ENCODE measurements around the gene CAMKMT. TPM values are rescaled to one million over a fixed set of nuclear protein-coding genes. Genes with fewer than 3 reads are reported as not detected.

The CAMKMT gene
- total RNA-seq, 6 donors from 2014 or later: 7.7 to 17.8 (median 12.2) TPM

GRCh38 chr2:44573996-44574395 lies 212.2 kb downstream of the CAMKMT start:
- ATAC-seq (ENCODE audit: low FRiP score in 2 of 2): no peak
- WGBS, 2 donors: 83 to 93% methylated on average over 5 of the region's 5 CpGs
- no peak overlapping the region for H3K4me3 ChIP-seq
- DNase-seq: no peak
- H3K36me3 ChIP-seq: no peaks in the 10 kb centered on the region
- H3K4me1 ChIP-seq: peaks cover 0 to 1% (median 0%) of the 10 kb centered on the region in 4 donors
- no peaks in the 10 kb centered on the region for H3K9me3 ChIP-seq
- H3K27ac ChIP-seq: no peak overlapping the region
- TF ChIP-seq EP300 (IDR thresholded peaks at IDR 0.05) (no peak), POLR2AphosphoS5 (IDR thresholded peaks at IDR 0.05) (no peak), CTCF (IDR thresholded peaks at IDR 0.05) (no peak), POLR2A (IDR thresholded peaks at IDR 0.05) (no peak)
- no peaks in the 10 kb centered on the region for H3K27me3 ChIP-seq

GRCh38 chr2:44578471-44579093 lies 216.8 kb downstream of the CAMKMT start:
- Histone ChIP-seq H3K27ac (peak overlapping the region in 3 of 4 donors; percentile 19 to 29 (median 27)), H3K4me1 (peaks cover 0 to 4% (median 0%) of the 10 kb centered on the region in 4 donors), H3K36me3 (no peaks in the 10 kb centered on the region), H3K27me3 (no peaks in the 10 kb centered on the region), H3K4me3 (peak overlapping the region in 1 of 4 donors; percentile 1), H3K9me3 (no peaks in the 10 kb centered on the region)
- 38 to 43% methylated on average over 2 of the region's 2 CpGs for WGBS, 2 donors
- DNase-seq: no peak
- ATAC-seq (ENCODE audit: low FRiP score in 2 of 2): peak in 1 of 2 donors; percentile 69
- TF ChIP-seq POLR2AphosphoS5 (IDR thresholded peaks at IDR 0.05): no peak
- TF ChIP-seq CTCF (IDR thresholded peaks at IDR 0.05): no peak
- TF ChIP-seq EP300 (IDR thresholded peaks at IDR 0.05): peak in 1 of 4 donors; percentile 8
- TF ChIP-seq POLR2A (IDR thresholded peaks at IDR 0.05): no peak

GRCh38 chr2:44579115-44579836 lies 217.5 kb downstream of the CAMKMT start:
- Histone ChIP-seq H3K27me3 (no peaks in the 10 kb centered on the region), H3K27ac (peak overlapping the region in 3 of 4 donors; percentile 19 to 29 (median 27)), H3K9me3 (no peaks in the 10 kb centered on the region), H3K36me3 (no peaks in the 10 kb centered on the region), H3K4me3 (no peak overlapping the region), H3K4me1 (peaks cover 0 to 4% (median 0%) of the 10 kb centered on the region in 4 donors)
- 70 to 79% methylated on average over 6 of the region's 6 CpGs for WGBS, 2 donors
- ATAC-seq (ENCODE audit: low FRiP score in 2 of 2): no peak
- no peak for TF ChIP-seq POLR2AphosphoS5 (IDR thresholded peaks at IDR 0.05)
- no peak for TF ChIP-seq CTCF (IDR thresholded peaks at IDR 0.05)
- TF ChIP-seq POLR2A (IDR thresholded peaks at IDR 0.05): no peak
- TF ChIP-seq EP300 (IDR thresholded peaks at IDR 0.05): no peak
- DNase-seq: no peak

- no peaks in the 10 kb centered on the region for H3K9me3 ChIP-seq
- no peak for DNase-seq
- no peaks in the 10 kb centered on the region for H3K36me3 ChIP-seq
- no peak overlapping the region for H3K27ac ChIP-seq
- H3K4me1 ChIP-seq: peaks cover 0 to 4% (median 0%) of the 10 kb centered on the region in 4 donors
- H3K27me3 ChIP-seq: no peaks in the 10 kb centered on the region
- no peak for TF ChIP-seq POLR2A (IDR thresholded peaks at IDR 0.05)
- no peak for TF ChIP-seq CTCF (IDR thresholded peaks at IDR 0.05)
- no peak for TF ChIP-seq EP300 (IDR thresholded peaks at IDR 0.05)
- TF ChIP-seq POLR2AphosphoS5 (IDR thresholded peaks at IDR 0.05): no peak
- no peak overlapping the region for H3K4me3 ChIP-seq
- WGBS, 2 donors: 93 to 97% methylated on average over 2 of the region's 2 CpGs
- ATAC-seq (ENCODE audit: low FRiP score in 2 of 2): no peak
These were observed 218.1 kb downstream of the CAMKMT start for GRCh38 chr2:44579837-44580230.
